ENCODE measurements around the gene MGP. TPM values are rescaled to one million over a fixed set of nuclear protein-coding genes. Genes with fewer than 3 reads are reported as not detected.

The MGP gene
- total and polyA plus RNA-seq, 2 donors (not counting 1 experiment from before 2014, with no cell fraction given), result 0.39 to 0.81 TPM

- peaks cover 39% of the 10 kb centered on the region for H3K27me3 Mint-ChIP-seq
- H3K4me3 Mint-ChIP-seq, result no peak overlapping the region
- Histone ChIP-seq H3K27ac (ENCODE audit: low read length in 2 of 2) (no peak overlapping the region), H3K79me2 (ENCODE audit: control insufficient read depth, insufficient read depth, low read length) (no peaks in the 10 kb centered on the region), H2AFZ (ENCODE audit: insufficient read depth, low read depth, low read length, poor library complexity, severe bottlenecking) (no peak overlapping the region), H3K9ac (ENCODE audit: low read length) (no peak overlapping the region), H3K4me3 (ENCODE audit: control extremely low read depth in 1 of 5, extremely low read depth in 1 of 5, insufficient read depth in 1 of 5, low read depth in 2 of 5, low read length in 4 of 5) (no peak overlapping the region), H3K27me3 (replicated peaks in 1 of 4; ENCODE audit: control extremely low read depth in 1 of 4, control insufficient read depth in 3 of 4, insufficient read depth in 4 of 4, low read length in 3 of 4) (peaks cover 0 to 7% (median 0%) of the 10 kb centered on the region in 4 experiments), H3K4me1 (ENCODE audit: control insufficient read depth in 2 of 2, insufficient read depth in 2 of 2, low read length in 2 of 2) (no peaks in the 10 kb centered on the region), H4K20me1 (ENCODE audit: control insufficient read depth, insufficient read depth, low read length, poor library complexity, severe bottlenecking) (no peaks in the 10 kb centered on the region), H3K4me2 (replicated peaks; ENCODE audit: low read depth, low read length, poor library complexity, severe bottlenecking) (no peak overlapping the region), H3K9me3 (ENCODE audit: control extremely low read depth in 1 of 3, control insufficient read depth in 2 of 3, insufficient read depth in 1 of 3, low read length in 2 of 3) (peaks cover 0 to 1% (median 0%) of the 10 kb centered on the region in 3 donors), H3K36me3 (replicated peaks in 1 of 2; ENCODE audit: control extremely low read depth in 1 of 2, control insufficient read depth in 1 of 2, extremely low read depth in 1 of 2, insufficient read depth in 2 of 2, low read length in 1 of 2) (no peaks in the 10 kb centered on the region)
- H3K9me3 Mint-ChIP-seq (ENCODE audit: insufficient read depth), result no peaks in the 10 kb centered on the region
- ATAC-seq (ENCODE audit: low read depth) (no peak), DNase-seq (no peak)
- TF ChIP-seq CTCF (IDR thresholded peaks at IDR 0.05) (no peak), EZH2 (IDR thresholded peaks at IDR 0.05; ENCODE audit: borderline replicate concordance, insufficient read depth, low read depth, low read length, poor library complexity, severe bottlenecking) (no peak)
- CTCF ChIA-PET, result interaction anchor here (1.2 to 1.6 kb wide), 2 partner anchors 8 to 10 kb away, joined by 3 read pairs; no protein-coding TSS in a partner anchor
- POLR2A ChIA-PET, result no interaction called here
- intact Hi-C loops (cut with micrococcal nuclease), result no loop called here
- H3K4me1 Mint-ChIP-seq, result no peaks in the 10 kb centered on the region
- no peak overlapping the region for H3K27ac Mint-ChIP-seq
These were observed 51.1 kb downstream of the MGP start for GRCh38 chr12:14834509-14834908.

- no CpG with 5 or more reads among the region's 1 CpG for WGBS (ENCODE audit: insufficient coverage)
- no peak overlapping the region for H3K9ac ChIP-seq (ENCODE audit: low read length)
- Mint-ChIP-seq H3K9me3 (ENCODE audit: insufficient read depth) (no peaks in the 10 kb centered on the region), H3K4me3 (no peak overlapping the region), H3K27ac (no peak overlapping the region), H3K4me1 (no peaks in the 10 kb centered on the region), H3K27me3 (peaks cover 34% of the 10 kb centered on the region)
- ChIA-PET CTCF (interaction anchor here (1.2 kb wide), 1 partner anchor 9 kb away, joined by 3 read pairs; no protein-coding TSS in a partner anchor), POLR2A (no interaction called here)
- H3K27me3 ChIP-seq (replicated peaks in 1 of 4; ENCODE audit: control extremely low read depth in 1 of 4, control insufficient read depth in 3 of 4, insufficient read depth in 4 of 4, low read length in 3 of 4), result peaks cover 0 to 7% (median 0%) of the 10 kb centered on the region in 4 experiments
- H2AFZ ChIP-seq (ENCODE audit: insufficient read depth, low read depth, low read length, poor library complexity, severe bottlenecking), result no peak overlapping the region
- ATAC-seq (ENCODE audit: low read depth) (no peak), DNase-seq (no peak)
- H3K4me3 ChIP-seq (ENCODE audit: control extremely low read depth in 1 of 5, extremely low read depth in 1 of 5, insufficient read depth in 1 of 5, low read depth in 2 of 5, low read length in 4 of 5), result no peak overlapping the region
- TF ChIP-seq EZH2 (IDR thresholded peaks at IDR 0.05; ENCODE audit: borderline replicate concordance, insufficient read depth, low read depth, low read length, poor library complexity, severe bottlenecking) (no peak), CTCF (IDR thresholded peaks at IDR 0.05) (no peak)
- no peaks in the 10 kb centered on the region for H3K4me1 ChIP-seq (ENCODE audit: control insufficient read depth in 2 of 2, insufficient read depth in 2 of 2, low read length in 2 of 2)
- intact Hi-C loops (cut with micrococcal nuclease), result no loop called here
- H3K4me2 ChIP-seq (replicated peaks; ENCODE audit: low read depth, low read length, poor library complexity, severe bottlenecking), result no peak overlapping the region
- no peaks in the 10 kb centered on the region for H4K20me1 ChIP-seq (ENCODE audit: control insufficient read depth, insufficient read depth, low read length, poor library complexity, severe bottlenecking)
- no peaks in the 10 kb centered on the region for H3K79me2 ChIP-seq (ENCODE audit: control insufficient read depth, insufficient read depth, low read length)
- H3K36me3 ChIP-seq (replicated peaks in 1 of 2; ENCODE audit: control extremely low read depth in 1 of 2, control insufficient read depth in 1 of 2, extremely low read depth in 1 of 2, insufficient read depth in 2 of 2, low read length in 1 of 2), result no peaks in the 10 kb centered on the region
- peaks cover 0 to 1% (median 0%) of the 10 kb centered on the region in 3 donors for H3K9me3 ChIP-seq (ENCODE audit: control extremely low read depth in 1 of 3, control insufficient read depth in 2 of 3, insufficient read depth in 1 of 3, low read length in 2 of 3)
- no peak overlapping the region for H3K27ac ChIP-seq (ENCODE audit: low read length in 2 of 2)
These were observed 51.7 kb downstream of the MGP start for GRCh38 chr12:14833952-14834351.

Measured in B cell (primary cell).